Measurements from ENCODE around the gene DAPK1.

DAPK1 gene

GRCh38 chr9:87597710-87598443, 100.2 kb downstream of the DAPK1 start:
- no peak for DNase-seq

GRCh38 chr9:87599901-87600610, 102.4 kb downstream of the DAPK1 start:
- DNase-seq = no peak

- DNase-seq = no peak
Measured at GRCh38 chr9:87601176-87601575, 103.5 kb downstream of the DAPK1 start.

- no peak for DNase-seq
Measured at GRCh38 chr9:87601595-87601994, 103.9 kb downstream of the DAPK1 start.

- no peak for DNase-seq
Measured at GRCh38 chr9:87602933-87603643, 105.4 kb downstream of the DAPK1 start.

- no peak for DNase-seq
Measured at GRCh38 chr9:87603854-87604490, 106.3 kb downstream of the DAPK1 start.

GRCh38 chr9:87604886-87605588, 107.4 kb downstream of the DAPK1 start:
- no peak for DNase-seq

GRCh38 chr9:87605676-87606075, 108.0 kb downstream of the DAPK1 start:
- no peak for DNase-seq

- no peak for DNase-seq
Measured at GRCh38 chr9:87606841-87607521, 109.3 kb downstream of the DAPK1 start.

- no peak for DNase-seq
Measured at GRCh38 chr9:87607859-87608258, 110.2 kb downstream of the DAPK1 start.

GRCh38 chr9:87609002-87609401, 111.3 kb downstream of the DAPK1 start:
- DNase-seq = no peak

- DNase-seq = no peak
Measured at GRCh38 chr9:87609486-87609885, 111.8 kb downstream of the DAPK1 start.

GRCh38 chr9:87610200-87611155, 112.8 kb downstream of the DAPK1 start:
- DNase-seq = no peak

- no peak for DNase-seq
Measured at GRCh38 chr9:87611776-87612175, 114.1 kb downstream of the DAPK1 start.

- no peak for DNase-seq
Measured at GRCh38 chr9:87612536-87612935, 114.9 kb downstream of the DAPK1 start.

- no peak for DNase-seq
Measured at GRCh38 chr9:87613265-87614111, 115.8 kb downstream of the DAPK1 start.

GRCh38 chr9:87614397-87614796, 116.7 kb downstream of the DAPK1 start:
- DNase-seq = no peak

- DNase-seq = no peak
Measured at GRCh38 chr9:87615136-87615535, 117.5 kb downstream of the DAPK1 start.

- no peak for DNase-seq
Measured at GRCh38 chr9:87615547-87616148, 118.0 kb downstream of the DAPK1 start.
